Measurements from ENCODE around the gene ATRN. TPM values are rescaled to one million over a fixed set of nuclear protein-coding genes. Genes with fewer than 3 reads are reported as not detected.

Gene ATRN
- total and polyA plus RNA-seq, 2 of the 8 experiments (the other 6 are each of a cell fraction or from before 2014, with no cell fraction given) = 12.0 to 17.4 TPM

GRCh38 chr20:3559231-3559630 is 88.4 kb downstream of the ATRN start (continued):
- no peak for TF ChIP-seq CHD7 (IDR thresholded peaks at IDR 0.05; ENCODE audit: insufficient replicate concordance, low read length)
- no peak for TF ChIP-seq TEAD4 (IDR thresholded peaks at IDR 0.05; ENCODE audit: low read depth, low read length)
- TF ChIP-seq KDM5A (IDR thresholded peaks at IDR 0.05; ENCODE audit: low read length) = no peak
- TF ChIP-seq TBP (IDR thresholded peaks at IDR 0.05; ENCODE audit: low read depth, low read length) = no peak
- no peak for TF ChIP-seq GABPA (IDR thresholded peaks at IDR 0.05; ENCODE audit: borderline replicate concordance, insufficient read depth, low read length)
- TF ChIP-seq CTCF (IDR thresholded peaks at IDR 0.05; ENCODE audit: control extremely low read depth in 1 of 3, insufficient read depth in 1 of 3, low read depth in 1 of 3, low read length in 3 of 3) = no peak
- no peak for TF ChIP-seq YY1 (IDR thresholded peaks at IDR 0.05; ENCODE audit: low read depth, low read length)
- no peak for TF ChIP-seq CHD2 (IDR thresholded peaks at IDR 0.05; ENCODE audit: low read length)

All from H1 (cell line).